HL-60 (cell line): ENCODE data around the gene MAGEB4.

Experiments
- GABPA ChIP-seq: IDR thresholded peaks from 2 replicates; pipeline ENCODE4 v1.6.1; 2012; ENCODE audit warnings: low read depth
- POLR2AphosphoS5 ChIP-seq: IDR thresholded peaks from 2 replicates; pipeline ENCODE4 v1.6.1; 2012; ENCODE audit warnings: low read depth
- SPI1 ChIP-seq: IDR thresholded peaks from 2 replicates; pipeline ENCODE4 v1.6.1; 2012; ENCODE audit warnings: low read depth, mild to moderate bottlenecking, borderline replicate concordance
- TF ChIP-seq, protein P1 (sequence below): IDR thresholded peaks from one replicate; pipeline ENCODE4 v1.5.1; 2011; ENCODE audit warnings: low read length, control low read depth, inconsistent platforms; ENCODE audit not compliant: insufficient read depth
- TF ChIP-seq, protein P2 (sequence below): IDR thresholded peaks from 2 replicates; pipeline ENCODE4 v1.6.1; 2012; ENCODE audit warnings: low read depth; ENCODE audit not compliant: insufficient replicate concordance

DNA sequence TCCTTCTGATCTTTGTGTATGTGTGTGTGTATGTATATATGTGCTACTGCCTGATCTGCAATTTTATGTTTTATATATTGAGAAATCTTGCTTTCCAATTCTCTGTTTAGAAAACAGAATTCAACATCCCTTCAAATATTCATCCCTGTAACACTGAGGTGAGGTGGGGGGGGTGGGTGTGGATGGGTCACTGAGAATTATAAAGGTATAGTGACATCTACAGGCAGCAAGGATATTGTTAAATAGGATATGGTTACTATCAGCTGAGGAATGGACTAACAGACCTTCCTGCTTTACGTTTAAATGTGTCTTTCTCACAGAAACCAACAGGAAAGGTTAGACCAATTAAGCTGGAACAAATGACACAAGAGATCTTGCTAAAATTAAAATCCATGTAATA, 45.5 kb upstream of the MAGEB4 start:
- TF ChIP-seq, protein P1, sequence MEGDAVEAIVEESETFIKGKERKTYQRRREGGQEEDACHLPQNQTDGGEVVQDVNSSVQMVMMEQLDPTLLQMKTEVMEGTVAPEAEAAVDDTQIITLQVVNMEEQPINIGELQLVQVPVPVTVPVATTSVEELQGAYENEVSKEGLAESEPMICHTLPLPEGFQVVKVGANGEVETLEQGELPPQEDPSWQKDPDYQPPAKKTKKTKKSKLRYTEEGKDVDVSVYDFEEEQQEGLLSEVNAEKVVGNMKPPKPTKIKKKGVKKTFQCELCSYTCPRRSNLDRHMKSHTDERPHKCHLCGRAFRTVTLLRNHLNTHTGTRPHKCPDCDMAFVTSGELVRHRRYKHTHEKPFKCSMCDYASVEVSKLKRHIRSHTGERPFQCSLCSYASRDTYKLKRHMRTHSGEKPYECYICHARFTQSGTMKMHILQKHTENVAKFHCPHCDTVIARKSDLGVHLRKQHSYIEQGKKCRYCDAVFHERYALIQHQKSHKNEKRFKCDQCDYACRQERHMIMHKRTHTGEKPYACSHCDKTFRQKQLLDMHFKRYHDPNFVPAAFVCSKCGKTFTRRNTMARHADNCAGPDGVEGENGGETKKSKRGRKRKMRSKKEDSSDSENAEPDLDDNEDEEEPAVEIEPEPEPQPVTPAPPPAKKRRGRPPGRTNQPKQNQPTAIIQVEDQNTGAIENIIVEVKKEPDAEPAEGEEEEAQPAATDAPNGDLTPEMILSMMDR, result no peak
- TF ChIP-seq POLR2AphosphoS5 (no peak), GABPA (no peak), SPI1 (no peak)
- TF ChIP-seq, protein P2, sequence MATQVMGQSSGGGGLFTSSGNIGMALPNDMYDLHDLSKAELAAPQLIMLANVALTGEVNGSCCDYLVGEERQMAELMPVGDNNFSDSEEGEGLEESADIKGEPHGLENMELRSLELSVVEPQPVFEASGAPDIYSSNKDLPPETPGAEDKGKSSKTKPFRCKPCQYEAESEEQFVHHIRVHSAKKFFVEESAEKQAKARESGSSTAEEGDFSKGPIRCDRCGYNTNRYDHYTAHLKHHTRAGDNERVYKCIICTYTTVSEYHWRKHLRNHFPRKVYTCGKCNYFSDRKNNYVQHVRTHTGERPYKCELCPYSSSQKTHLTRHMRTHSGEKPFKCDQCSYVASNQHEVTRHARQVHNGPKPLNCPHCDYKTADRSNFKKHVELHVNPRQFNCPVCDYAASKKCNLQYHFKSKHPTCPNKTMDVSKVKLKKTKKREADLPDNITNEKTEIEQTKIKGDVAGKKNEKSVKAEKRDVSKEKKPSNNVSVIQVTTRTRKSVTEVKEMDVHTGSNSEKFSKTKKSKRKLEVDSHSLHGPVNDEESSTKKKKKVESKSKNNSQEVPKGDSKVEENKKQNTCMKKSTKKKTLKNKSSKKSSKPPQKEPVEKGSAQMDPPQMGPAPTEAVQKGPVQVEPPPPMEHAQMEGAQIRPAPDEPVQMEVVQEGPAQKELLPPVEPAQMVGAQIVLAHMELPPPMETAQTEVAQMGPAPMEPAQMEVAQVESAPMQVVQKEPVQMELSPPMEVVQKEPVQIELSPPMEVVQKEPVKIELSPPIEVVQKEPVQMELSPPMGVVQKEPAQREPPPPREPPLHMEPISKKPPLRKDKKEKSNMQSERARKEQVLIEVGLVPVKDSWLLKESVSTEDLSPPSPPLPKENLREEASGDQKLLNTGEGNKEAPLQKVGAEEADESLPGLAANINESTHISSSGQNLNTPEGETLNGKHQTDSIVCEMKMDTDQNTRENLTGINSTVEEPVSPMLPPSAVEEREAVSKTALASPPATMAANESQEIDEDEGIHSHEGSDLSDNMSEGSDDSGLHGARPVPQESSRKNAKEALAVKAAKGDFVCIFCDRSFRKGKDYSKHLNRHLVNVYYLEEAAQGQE, result no peak
